Measurements from ENCODE around the gene PANK2.

DNA sequence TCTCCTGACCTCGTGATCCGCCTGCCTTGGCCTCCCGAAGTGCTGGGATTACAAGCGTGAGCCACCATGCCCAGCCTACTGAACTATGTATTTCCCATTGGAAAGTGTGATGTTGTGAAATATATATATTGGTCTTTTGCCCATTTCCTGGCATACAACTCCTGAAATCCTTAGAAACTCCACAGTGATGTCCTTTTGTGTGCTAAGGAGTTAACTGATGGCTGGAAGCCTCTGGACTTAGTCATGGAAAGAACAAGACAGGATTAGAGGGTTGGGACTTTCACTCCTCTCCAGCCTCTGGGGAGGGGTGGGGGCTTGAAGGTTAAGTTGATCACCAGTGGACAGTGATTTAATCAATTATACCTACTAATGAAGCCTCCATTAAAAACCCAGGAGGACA is 7.1 kb downstream of the PANK2 start:
- TF ChIP-seq CTCF (conservative IDR thresholded peaks at IDR 0.05; ENCODE audit: low read depth, low read length), result no peak
- TF ChIP-seq EZH2phosphoT487 (IDR thresholded peaks at IDR 0.05; ENCODE audit: borderline replicate concordance, low read length), result no peak

Data from PC-3 (cell line).